ENCODE data around the gene C8G. TPM values are rescaled to one million over a fixed set of nuclear protein-coding genes. Genes with fewer than 3 reads are reported as not detected.
A peak's percentile ranks its signal among the peaks of the same experiment; 100 is the strongest.

C8G gene
- total RNA-seq, 4 donors from 2014 or later, result 4.3 to 7.9 (median 6.4) TPM; not detected in 1

- 76% methylated on average over 15 of the region's 15 CpGs; no CpG with 5 or more reads in 1 of the 2 donors for WGBS, 2 donors (ENCODE audit: low coverage in 1 of 2)
- peaks cover 5% of the 10 kb centered on the region for H3K27me3 ChIP-seq
- H3K9me3 ChIP-seq, result no peaks in the 10 kb centered on the region
- peaks cover 0 to 19% (median 10%) of the 10 kb centered on the region in 4 donors for H3K4me1 ChIP-seq
- in situ Hi-C loops (cut with MboI; ENCODE audit: low pct_ligation_motif_present in 1 of 4, low pct_unique_long_range_greater_than_20kb in 1 of 4, low sequenced_read_pairs in 3 of 4) (no loop called here), intact Hi-C loops (cut with DNase I; ENCODE audit: low total_unique reads) (no loop called here)
- H3K27ac ChIP-seq, result no peak overlapping the region
- DNase-seq, result no peak
- H3K4me3 ChIP-seq, result no peak overlapping the region
- no peak for TF ChIP-seq CTCF (IDR thresholded peaks at IDR 0.05)
- no peak for TF ChIP-seq POLR2AphosphoS5 (IDR thresholded peaks at IDR 0.05)
- TF ChIP-seq EP300 (IDR thresholded peaks at IDR 0.05; ENCODE audit: low read depth), result no peak
- TF ChIP-seq POLR2A (IDR thresholded peaks at IDR 0.05), result no peak
- H3K36me3 ChIP-seq, result no peaks in the 10 kb centered on the region
These were observed 18.3 kb downstream of the C8G start for GRCh38 chr9:136963341-136963740.

- H3K4me1 ChIP-seq, result peaks cover 0 to 19% (median 10%) of the 10 kb centered on the region in 4 donors
- H3K4me3 ChIP-seq, result no peak overlapping the region
- TF ChIP-seq POLR2A (IDR thresholded peaks at IDR 0.05), result no peak
- TF ChIP-seq CTCF (IDR thresholded peaks at IDR 0.05), result no peak
- no peak for TF ChIP-seq EP300 (IDR thresholded peaks at IDR 0.05; ENCODE audit: low read depth)
- WGBS, 2 donors (ENCODE audit: low coverage in 1 of 2), result 82% methylated on average over 12 of the region's 12 CpGs; no CpG with 5 or more reads in 1 of the 2 donors
- H3K27me3 ChIP-seq, result peaks cover 5% of the 10 kb centered on the region
- in situ Hi-C loops (cut with MboI; ENCODE audit: low pct_ligation_motif_present in 1 of 4, low pct_unique_long_range_greater_than_20kb in 1 of 4, low sequenced_read_pairs in 3 of 4) (no loop called here), intact Hi-C loops (cut with DNase I; ENCODE audit: low total_unique reads) (no loop called here)
- no peaks in the 10 kb centered on the region for H3K36me3 ChIP-seq
- H3K9me3 ChIP-seq, result no peaks in the 10 kb centered on the region
- H3K27ac ChIP-seq, result peak overlapping the region in 2 of 4 donors; percentile 38 to 68
- no peak for DNase-seq
These were observed 18.7 kb downstream of the C8G start for GRCh38 chr9:136963751-136964150.

GRCh38 chr9:136964171-136964689 lies 19.2 kb downstream of the C8G start:
- Histone ChIP-seq H3K36me3 (no peaks in the 10 kb centered on the region), H3K4me3 (no peak overlapping the region), H3K4me1 (peaks cover 0 to 19% (median 10%) of the 10 kb centered on the region in 4 donors), H3K27ac (peak overlapping the region; percentile 19 to 68 (median 44)), H3K27me3 (peaks cover 5% of the 10 kb centered on the region), H3K9me3 (no peaks in the 10 kb centered on the region)
- intact Hi-C loops (cut with DNase I; ENCODE audit: low total_unique reads) (no loop called here), in situ Hi-C loops (cut with MboI; ENCODE audit: low pct_ligation_motif_present in 1 of 4, low pct_unique_long_range_greater_than_20kb in 1 of 4, low sequenced_read_pairs in 3 of 4) (no loop called here)
- no peak for TF ChIP-seq POLR2AphosphoS5 (IDR thresholded peaks at IDR 0.05)
- TF ChIP-seq CTCF (IDR thresholded peaks at IDR 0.05), result no peak
- no peak for TF ChIP-seq EP300 (IDR thresholded peaks at IDR 0.05; ENCODE audit: low read depth)
- no peak for TF ChIP-seq POLR2A (IDR thresholded peaks at IDR 0.05)
- DNase-seq, result peak; percentile 80
- WGBS, 2 donors (ENCODE audit: low coverage in 1 of 2), result 50% methylated on average over 21 of the region's 22 CpGs; no CpG with 5 or more reads in 1 of the 2 donors

- in situ Hi-C loops (cut with MboI; ENCODE audit: low pct_ligation_motif_present in 1 of 4, low pct_unique_long_range_greater_than_20kb in 1 of 4, low sequenced_read_pairs in 3 of 4) (no loop called here), intact Hi-C loops (cut with DNase I; ENCODE audit: low total_unique reads) (no loop called here)
- Histone ChIP-seq H3K36me3 (no peaks in the 10 kb centered on the region), H3K4me3 (no peak overlapping the region), H3K4me1 (peaks cover 0 to 19% (median 10%) of the 10 kb centered on the region in 4 donors), H3K27me3 (peaks cover 5% of the 10 kb centered on the region), H3K27ac (peak overlapping the region; percentile 19 to 68 (median 44)), H3K9me3 (no peaks in the 10 kb centered on the region)
- no peak for TF ChIP-seq EP300 (IDR thresholded peaks at IDR 0.05; ENCODE audit: low read depth)
- no peak for TF ChIP-seq CTCF (IDR thresholded peaks at IDR 0.05)
- TF ChIP-seq POLR2AphosphoS5 (IDR thresholded peaks at IDR 0.05), result no peak
- TF ChIP-seq POLR2A (IDR thresholded peaks at IDR 0.05), result no peak
- 71 to 77% methylated on average over 11 to 26 of the region's 26 CpGs for WGBS, 2 donors (ENCODE audit: low coverage in 1 of 2)
- no peak for DNase-seq
These were observed 19.9 kb downstream of the C8G start for GRCh38 chr9:136964833-136965422.

All from transverse colon (tissue), 4 donors.